GM19328 (cell line): ENCODE data around the gene HIVEP1.
"Not testable (repeated sequence)": the region's sequence is repeated elsewhere in the genome, so short reads cannot be mapped to it uniquely, and the experiment has no call there.

ENCODE experiments used
- ATAC-seq: cut with Tn5 transposase; IDR thresholded peaks from one replicate; pipeline ENCODE4 v1.9.1; 2021; ENCODE audit warnings: mild to moderate bottlenecking, moderate library complexity; ENCODE audit not compliant: unreplicated experiment

Gene HIVEP1

GRCh38 chr6:12082368-12082767, 70.3 kb downstream of the HIVEP1 start:
- ATAC-seq, result no peak

- ATAC-seq, result no peak
Observed at GRCh38 chr6:12083302-12083701, 71.2 kb downstream of the HIVEP1 start.

GRCh38 chr6:12083763-12084162, 71.7 kb downstream of the HIVEP1 start:
- no peak for ATAC-seq

- ATAC-seq, result no peak
Observed at GRCh38 chr6:12084681-12085080, 72.6 kb downstream of the HIVEP1 start.

GRCh38 chr6:12088531-12088930, 76.4 kb downstream of the HIVEP1 start:
- ATAC-seq, result no peak

GRCh38 chr6:12090714-12091113, 78.6 kb downstream of the HIVEP1 start:
- no peak for ATAC-seq

GRCh38 chr6:12092762-12093161, 80.7 kb downstream of the HIVEP1 start:
- ATAC-seq, result no peak

- no peak for ATAC-seq
Observed at GRCh38 chr6:12094689-12095088, 82.6 kb downstream of the HIVEP1 start.

- ATAC-seq, result no peak
Observed at GRCh38 chr6:12096342-12096741, 84.2 kb downstream of the HIVEP1 start.

GRCh38 chr6:12097791-12098190, 85.7 kb downstream of the HIVEP1 start:
- no peak for ATAC-seq

- no peak for ATAC-seq
Observed at GRCh38 chr6:12099623-12100338, 87.7 kb downstream of the HIVEP1 start.

- ATAC-seq, result no peak
Observed at GRCh38 chr6:12101048-12101447, 88.9 kb downstream of the HIVEP1 start.

- no peak for ATAC-seq
Observed at GRCh38 chr6:12101653-12102312, 89.7 kb downstream of the HIVEP1 start.

- no peak for ATAC-seq
Observed at GRCh38 chr6:12102350-12102749, 90.2 kb downstream of the HIVEP1 start.

GRCh38 chr6:12103158-12103557, 91.0 kb downstream of the HIVEP1 start:
- ATAC-seq, result no peak

- ATAC-seq, result no peak
Observed at GRCh38 chr6:12105271-12105670, 93.2 kb downstream of the HIVEP1 start.

- ATAC-seq, result not testable (repeated sequence)
Observed at GRCh38 chr6:12108376-12108775, 96.3 kb downstream of the HIVEP1 start.

- ATAC-seq, result no peak
Observed at GRCh38 chr6:12110523-12111362, 98.6 kb downstream of the HIVEP1 start.

GRCh38 chr6:12111363-12111670, 99.2 kb downstream of the HIVEP1 start:
- ATAC-seq, result no peak

- no peak for ATAC-seq
Observed at GRCh38 chr6:12112540-12113189, 100.6 kb downstream of the HIVEP1 start.

GRCh38 chr6:12113190-12113577, 101.1 kb downstream of the HIVEP1 start:
- ATAC-seq, result no peak
